ENCODE data around the gene GBP4.
"Not testable (repeated sequence)": the region's sequence is repeated elsewhere in the genome, so short reads cannot be mapped to it uniquely, and the experiment has no call there.

GBP4 gene, protein sequence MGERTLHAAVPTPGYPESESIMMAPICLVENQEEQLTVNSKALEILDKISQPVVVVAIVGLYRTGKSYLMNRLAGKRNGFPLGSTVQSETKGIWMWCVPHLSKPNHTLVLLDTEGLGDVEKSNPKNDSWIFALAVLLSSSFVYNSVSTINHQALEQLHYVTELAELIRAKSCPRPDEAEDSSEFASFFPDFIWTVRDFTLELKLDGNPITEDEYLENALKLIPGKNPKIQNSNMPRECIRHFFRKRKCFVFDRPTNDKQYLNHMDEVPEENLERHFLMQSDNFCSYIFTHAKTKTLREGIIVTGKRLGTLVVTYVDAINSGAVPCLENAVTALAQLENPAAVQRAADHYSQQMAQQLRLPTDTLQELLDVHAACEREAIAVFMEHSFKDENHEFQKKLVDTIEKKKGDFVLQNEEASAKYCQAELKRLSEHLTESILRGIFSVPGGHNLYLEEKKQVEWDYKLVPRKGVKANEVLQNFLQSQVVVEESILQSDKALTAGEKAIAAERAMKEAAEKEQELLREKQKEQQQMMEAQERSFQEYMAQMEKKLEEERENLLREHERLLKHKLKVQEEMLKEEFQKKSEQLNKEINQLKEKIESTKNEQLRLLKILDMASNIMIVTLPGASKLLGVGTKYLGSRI

GRCh38 chr1:89198491-89199072 lies at the start of gene GBP4:
Gene GBP4 (minus strand): TSS chr1:89198942. CDS start chr1:89198834, 108 bp downstream.
- DNase-seq, result peak; percentile 56

GRCh38 chr1:89243046-89243445 lies 44.3 kb upstream of the GBP4 start:
- no peak for DNase-seq

DNA sequence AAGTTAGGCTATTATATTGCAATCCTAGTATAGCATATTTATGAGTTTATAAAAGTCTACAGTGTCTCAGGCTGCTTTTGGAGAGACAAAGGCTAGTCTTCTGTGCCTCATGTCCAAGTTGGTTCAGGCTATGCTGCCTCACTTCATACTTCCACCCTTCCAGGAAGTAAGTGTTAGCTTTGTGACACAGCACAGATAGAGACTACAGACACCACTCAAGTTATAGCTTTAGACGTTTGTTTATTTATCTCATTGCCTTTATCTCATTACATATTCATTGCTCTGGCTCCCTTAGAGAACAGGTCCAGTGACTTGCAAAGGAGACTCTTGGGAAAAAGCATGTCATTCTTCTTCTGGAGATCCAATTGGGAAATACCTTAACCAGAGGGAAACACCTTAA lies 22.6 kb upstream of the GBP4 start:
- DNase-seq, result no peak

GRCh38 chr1:89219851-89220250 lies 21.1 kb upstream of the GBP4 start:
- DNase-seq, result peak; percentile 75

DNA sequence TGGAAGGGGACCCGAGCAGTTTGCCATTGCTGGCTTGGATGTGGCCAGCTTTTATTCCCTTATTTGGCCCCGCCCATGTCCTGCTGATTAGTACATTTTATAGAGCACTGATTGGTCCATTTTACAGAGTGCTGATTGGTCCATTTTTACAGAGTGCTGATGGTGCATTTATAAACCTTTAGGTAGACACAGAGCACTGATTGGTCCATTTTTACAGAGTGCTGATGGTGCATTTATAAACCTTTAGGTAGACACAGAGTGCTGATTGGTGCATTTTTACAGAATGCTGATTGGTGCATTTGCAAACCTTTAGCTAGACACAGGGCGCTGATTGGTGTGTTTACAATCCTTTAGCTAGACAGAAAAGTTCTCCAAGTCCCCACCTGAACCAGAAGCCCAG lies 20.2 kb upstream of the GBP4 start:
- not testable (repeated sequence) for DNase-seq

DNA sequence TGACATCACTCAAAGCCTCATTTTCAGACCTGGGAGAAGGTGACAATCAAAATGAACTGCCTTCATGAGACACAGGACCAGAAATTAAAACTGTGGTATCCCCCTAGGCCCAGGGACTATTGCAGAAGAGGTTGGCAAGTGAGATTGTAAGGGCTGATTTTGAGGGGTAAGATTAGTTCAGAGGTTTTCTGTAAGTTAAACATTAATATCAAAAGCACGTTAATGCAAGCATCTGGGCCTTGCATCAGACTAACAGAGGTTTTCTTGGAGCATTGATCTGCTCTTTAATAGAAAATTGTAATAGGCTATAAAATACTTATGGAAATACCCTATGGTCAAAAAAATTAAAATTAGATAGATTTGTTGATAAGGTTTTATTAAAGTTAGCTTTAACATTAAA lies 14.6 kb upstream of the GBP4 start:
- no peak for DNase-seq

GRCh38 chr1:89211035-89211634 lies 12.4 kb upstream of the GBP4 start:
- DNase-seq, result no peak

- peak; percentile 48 for DNase-seq
These were observed 7.6 kb upstream of the GBP4 start for GRCh38 chr1:89206373-89206772.

GRCh38 chr1:89203166-89203565 lies 4.4 kb upstream of the GBP4 start:
- no peak for DNase-seq

DNA sequence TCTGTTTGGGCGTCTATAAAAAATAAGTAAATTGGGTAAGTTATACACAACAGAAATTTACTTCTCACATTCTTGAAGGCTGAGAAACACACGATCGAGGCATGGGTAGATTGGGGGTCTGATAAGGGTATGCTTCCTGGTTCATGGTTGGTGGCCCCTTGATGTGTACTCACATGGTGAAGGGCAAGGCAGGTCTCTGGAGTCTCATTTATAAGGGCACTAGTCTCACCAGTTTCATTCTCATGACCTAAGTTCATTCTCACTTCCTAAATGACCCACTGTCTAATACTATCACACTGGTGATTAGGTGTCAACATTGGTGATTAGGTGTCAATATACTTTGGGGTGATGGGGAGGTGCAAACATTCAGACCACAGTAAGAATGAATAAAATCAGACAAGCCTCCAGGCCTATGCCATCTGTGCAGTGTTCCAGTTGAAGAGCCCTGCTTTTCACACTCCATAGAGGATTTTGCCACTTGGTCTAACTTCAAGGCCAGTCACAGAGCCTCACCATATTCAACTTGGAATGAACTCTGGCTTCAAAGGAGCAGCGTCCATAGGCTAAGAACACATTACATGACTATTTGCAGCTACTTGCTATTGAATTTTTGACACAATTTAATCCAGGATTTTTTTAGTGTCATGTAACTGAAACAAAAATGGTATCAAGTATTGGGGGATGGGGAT lies 2.5 kb upstream of the GBP4 start:
- DNase-seq, result no peak

- peak; percentile 86 for DNase-seq
These were observed 1.9 kb upstream of the GBP4 start for GRCh38 chr1:89200663-89201062.

DNA sequence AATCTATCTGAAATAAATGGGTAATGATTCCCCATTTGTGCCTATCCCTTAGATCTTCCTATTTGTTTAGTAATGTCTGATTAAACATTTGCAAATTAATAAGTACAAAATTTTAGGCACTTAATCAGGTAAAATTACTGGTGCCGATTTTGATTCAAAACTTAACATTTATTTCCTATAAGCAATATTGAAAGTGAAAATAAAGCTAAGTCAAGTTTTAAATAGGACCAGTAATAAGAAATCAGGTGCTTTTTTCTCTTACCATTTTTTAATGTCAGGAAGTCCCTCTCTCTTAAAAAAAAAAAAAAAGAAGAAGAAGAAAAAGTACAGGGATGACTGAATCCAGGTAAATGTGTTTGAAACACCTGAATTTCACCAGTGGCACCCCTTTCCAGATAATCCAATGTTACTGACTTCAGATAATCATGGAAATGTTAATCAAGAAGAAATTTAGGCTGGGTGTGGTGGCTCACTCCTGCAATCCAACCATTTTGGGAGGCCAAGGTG lies 836 bp upstream of the GBP4 start:
- DNase-seq, result no peak

DNA sequence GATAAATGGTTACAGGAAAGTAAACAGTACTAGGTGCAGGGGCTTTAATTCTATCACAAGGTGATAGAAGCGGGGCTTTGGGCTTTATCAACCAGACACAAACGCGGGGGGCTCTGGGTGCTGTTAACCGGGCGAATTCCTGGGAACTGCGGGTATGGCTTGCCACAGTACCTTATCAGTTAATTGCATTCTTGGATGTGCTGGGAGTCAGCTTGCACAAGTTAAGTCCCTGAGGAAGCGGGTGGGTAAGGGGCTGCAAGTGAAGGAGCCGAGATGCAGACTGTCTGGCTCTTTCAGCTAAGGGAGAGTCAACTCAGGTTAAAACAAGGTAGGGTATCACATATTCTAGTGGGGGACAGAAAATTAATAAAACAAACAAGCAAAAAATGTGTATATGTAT lies 661 bp downstream of the GBP4 start:
- no peak for DNase-seq

DNA sequence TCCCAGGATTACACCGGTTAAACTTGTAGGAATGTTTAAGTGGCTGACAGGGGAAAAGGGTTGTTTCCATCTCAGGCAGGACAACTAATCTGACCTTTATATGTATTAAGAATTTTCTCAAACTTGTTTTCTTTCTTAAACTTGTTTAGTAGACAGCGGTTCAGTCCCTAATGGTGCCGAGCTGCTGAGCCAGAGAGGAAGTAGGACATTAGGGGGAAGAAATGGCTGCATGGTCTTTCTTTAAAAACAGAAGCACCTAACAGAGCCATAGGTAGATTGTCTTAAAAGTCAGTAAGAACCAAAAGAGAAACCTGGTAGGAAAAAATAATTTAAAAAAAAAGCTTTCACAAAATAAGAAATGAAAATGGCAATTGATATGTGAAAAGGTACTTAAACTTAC lies 3.3 kb downstream of the GBP4 start:
- peak; percentile 19 for DNase-seq

GRCh38 chr1:89191314-89191713 lies 7.4 kb downstream of the GBP4 start:
- DNase-seq, result no peak

- DNase-seq, result no peak
These were observed 8.7 kb downstream of the GBP4 start for GRCh38 chr1:89190017-89190416.

- DNase-seq, result no peak
These were observed 19.4 kb downstream of the GBP4 start for GRCh38 chr1:89179343-89179742.

DNA sequence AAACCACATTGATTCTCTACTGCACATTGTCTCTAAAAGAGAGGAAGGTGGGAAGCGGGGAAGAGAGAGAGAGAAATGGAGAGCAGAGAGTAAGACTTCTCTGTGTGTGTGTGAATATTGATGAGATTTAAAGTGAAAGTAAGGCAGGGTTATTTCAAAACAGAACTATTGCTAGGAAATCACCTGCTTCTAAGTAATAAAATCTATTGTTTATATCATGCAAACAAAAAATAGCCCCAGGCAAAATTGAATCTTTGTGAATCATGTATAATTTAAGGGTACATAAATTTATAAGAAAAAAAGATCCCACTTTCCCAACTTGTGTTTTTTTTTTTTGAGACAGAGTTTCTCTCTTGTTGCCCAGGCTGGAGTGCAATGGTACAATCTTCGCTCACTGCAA lies 21.8 kb downstream of the GBP4 start:
- no peak for DNase-seq

GRCh38 chr1:89175601-89176256 lies 23.0 kb downstream of the GBP4 start, which contains the start of gene GBP7:
Gene GBP7 (minus strand): TSS chr1:89176003. CDS start chr1:89171935, 4,068 bp downstream.
- no peak for DNase-seq

DNA sequence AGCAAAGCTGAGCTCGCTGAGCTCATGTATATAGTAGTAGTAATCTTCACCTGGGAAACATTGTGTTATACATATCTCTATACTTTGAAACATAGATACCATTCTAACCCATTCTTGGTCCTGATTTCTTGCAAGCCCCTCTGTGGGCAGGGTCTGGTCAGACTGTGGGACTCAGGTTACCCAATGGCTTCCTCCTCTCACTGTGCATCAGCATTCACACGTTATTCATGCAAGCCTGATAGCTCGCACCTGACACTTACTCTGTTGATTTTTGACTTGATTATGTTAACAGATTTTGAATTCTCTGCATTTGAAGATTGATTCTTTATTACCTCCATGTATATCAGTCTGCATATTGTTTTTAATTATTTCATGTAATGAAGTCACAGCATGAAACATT lies 24.3 kb downstream of the GBP4 start:
- DNase-seq, result no peak

DNA sequence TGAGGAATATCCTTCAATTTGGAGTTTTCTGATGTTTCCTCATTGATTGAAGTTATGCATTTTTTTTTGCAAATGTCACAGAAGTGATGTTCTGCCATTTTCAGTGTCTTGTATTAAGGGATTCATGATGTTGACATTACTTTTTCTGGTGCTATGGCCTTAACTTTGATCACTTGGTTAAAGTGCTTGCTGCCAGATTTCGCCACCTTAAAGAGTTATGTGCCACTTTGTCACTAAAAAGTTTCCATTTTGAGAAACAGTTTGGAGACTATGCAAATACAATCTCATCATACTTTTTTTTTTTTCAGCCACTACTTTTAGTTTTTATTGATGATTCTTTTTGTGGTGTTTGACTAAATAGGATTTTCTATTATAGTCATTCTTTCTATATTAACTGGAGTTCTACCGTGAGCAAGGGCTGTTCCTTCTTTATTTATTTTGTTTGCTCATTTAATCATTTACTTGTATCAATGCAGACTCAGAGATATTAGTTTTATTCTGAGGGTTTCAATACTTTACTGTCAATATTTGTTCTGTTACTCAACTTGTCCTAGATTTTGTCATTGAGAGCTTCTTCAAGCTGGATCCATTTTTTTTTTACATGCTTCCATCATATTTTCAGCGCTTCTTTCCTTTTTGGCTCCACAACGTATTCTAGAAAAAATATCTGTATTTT lies 26.1 kb downstream of the GBP4 start:
- no peak for DNase-seq

- DNase-seq, result no peak
These were observed 27.7 kb downstream of the GBP4 start for GRCh38 chr1:89171067-89171438.

Measured in hematopoietic multipotent progenitor cell treated with erythropoietin and hydrocortisone succinate and interleukin-3 and kit ligand, for 4 days (in vitro differentiated cells).